Germinal center (tissue), 1 donor: ENCODE results near the gene GOLGA6L2.
"Not testable (repeated sequence)": the region's sequence is repeated elsewhere in the genome, so short reads cannot be mapped to it uniquely, and the experiment has no call there.

Experiments used
- DNase-seq: peaks from one replicate; pipeline ENCODE4 v3.0.0; 2012; ENCODE audit warnings: mixed read lengths, low spot score

Gene GOLGA6L2

GRCh38 chr15:23447107-23447500, at the start of gene GOLGA6L2:
Gene GOLGA6L2 (minus strand): TSS chr15:23447243. CDS start chr15:23447181, 62 bp downstream.
- no peak for DNase-seq

- DNase-seq = no peak
Measured at GRCh38 chr15:23484870-23485269, 37.8 kb upstream of the GOLGA6L2 start.

- DNase-seq = no peak
Measured at GRCh38 chr15:23483821-23484299, 36.8 kb upstream of the GOLGA6L2 start.

GRCh38 chr15:23482764-23483489, 35.9 kb upstream of the GOLGA6L2 start:
- DNase-seq = no peak

- DNase-seq = no peak
Measured at GRCh38 chr15:23482228-23482627, 35.2 kb upstream of the GOLGA6L2 start.

GRCh38 chr15:23477920-23478319, 30.9 kb upstream of the GOLGA6L2 start:
- no peak for DNase-seq

GRCh38 chr15:23472678-23473077, 25.6 kb upstream of the GOLGA6L2 start:
- no peak for DNase-seq

- no peak for DNase-seq
Measured at GRCh38 chr15:23472033-23472432, 25.0 kb upstream of the GOLGA6L2 start.

- DNase-seq = no peak
Measured at GRCh38 chr15:23467110-23467600, 20.1 kb upstream of the GOLGA6L2 start.

GRCh38 chr15:23457890-23458289, 10.8 kb upstream of the GOLGA6L2 start:
- no peak for DNase-seq

- no peak for DNase-seq
Measured at GRCh38 chr15:23446215-23447106, 582 bp downstream of the GOLGA6L2 start.

- DNase-seq = no peak
Measured at GRCh38 chr15:23444269-23444668, 2.8 kb downstream of the GOLGA6L2 start.

GRCh38 chr15:23441204-23441603, 5.8 kb downstream of the GOLGA6L2 start:
- no peak for DNase-seq

- DNase-seq = no peak
Measured at GRCh38 chr15:23440596-23440995, 6.4 kb downstream of the GOLGA6L2 start.

- no peak for DNase-seq
Measured at GRCh38 chr15:23439513-23439912, 7.5 kb downstream of the GOLGA6L2 start.

GRCh38 chr15:23438816-23439466, 8.1 kb downstream of the GOLGA6L2 start:
- no peak for DNase-seq

- DNase-seq = no peak
Measured at GRCh38 chr15:23437673-23438072, 9.4 kb downstream of the GOLGA6L2 start.

GRCh38 chr15:23437146-23437545, 9.9 kb downstream of the GOLGA6L2 start:
- DNase-seq = no peak

GRCh38 chr15:23436421-23436820, 10.6 kb downstream of the GOLGA6L2 start:
- DNase-seq = no peak

GRCh38 chr15:23434699-23435098, 12.3 kb downstream of the GOLGA6L2 start:
- not testable (repeated sequence) for DNase-seq

- not testable (repeated sequence) for DNase-seq
Measured at GRCh38 chr15:23425327-23425726, 21.7 kb downstream of the GOLGA6L2 start.
